Ishikawa (cell line): ENCODE data around the gene DNAH2.

Source experiments
- CREB1 ChIP-seq: IDR thresholded peaks from 2 replicates; pipeline ENCODE4 v1.6.1; 2012; ENCODE audit warnings: low read depth
- EP300 ChIP-seq: IDR thresholded peaks from 2 replicates; pipeline ENCODE4 v1.6.1; 2012; ENCODE audit warnings: borderline replicate concordance
- RAD21 ChIP-seq: IDR thresholded peaks from 2 replicates; pipeline ENCODE4 v1.6.1; 2012; ENCODE audit warnings: low read depth
- REST ChIP-seq: IDR thresholded peaks from 2 replicates; pipeline ENCODE4 v1.6.1; 2012; ENCODE audit warnings: low read depth, mild to moderate bottlenecking

GRCh38 chr17:7873051-7873450 is 155.5 kb downstream of the DNAH2 start:
- TF ChIP-seq REST (no peak), CREB1 (no peak), EP300 (no peak), RAD21 (no peak)
